Activated CD4-positive, alpha-beta T cell treated with anti-CD3 and anti-CD28 coated beads for 4 hours (primary cell): ENCODE data around the gene NPPC.
"Not testable (repeated sequence)": the region's sequence is repeated elsewhere in the genome, so short reads cannot be mapped to it uniquely, and the experiment has no call there.

Experiments
- DNase-seq, 2 donors: peaks; one replicate each; pipeline ENCODE4 v3.0.0-alpha.2; 2020

NPPC gene

GRCh38 chr2:231883468-231883881, 42.7 kb downstream of the NPPC start:
- no peak for DNase-seq

- DNase-seq = no peak
Observed at GRCh38 chr2:231882646-231883045, 43.5 kb downstream of the NPPC start.

DNA sequence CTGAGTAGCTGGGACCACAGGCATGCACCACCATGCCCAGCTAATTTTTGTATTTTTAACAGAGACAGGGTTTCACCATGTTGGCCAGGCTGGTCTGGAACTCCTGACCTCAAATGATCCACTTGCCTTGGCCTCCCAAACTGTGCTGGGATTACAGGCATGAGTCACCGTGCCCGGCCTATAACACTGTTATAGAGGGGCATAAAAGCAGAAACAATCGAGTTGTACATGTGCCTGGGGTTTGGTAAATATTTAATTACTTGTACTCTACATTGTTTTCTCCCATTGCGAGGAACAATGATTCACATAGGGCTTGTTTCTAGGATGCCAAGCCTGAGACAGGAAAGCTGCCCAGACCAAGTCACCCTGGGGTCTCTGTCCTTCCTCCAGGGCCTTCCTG, 45.8 kb downstream of the NPPC start:
- not testable (repeated sequence) for DNase-seq

GRCh38 chr2:231879216-231879615, 47.0 kb downstream of the NPPC start:
- no peak for DNase-seq

DNA sequence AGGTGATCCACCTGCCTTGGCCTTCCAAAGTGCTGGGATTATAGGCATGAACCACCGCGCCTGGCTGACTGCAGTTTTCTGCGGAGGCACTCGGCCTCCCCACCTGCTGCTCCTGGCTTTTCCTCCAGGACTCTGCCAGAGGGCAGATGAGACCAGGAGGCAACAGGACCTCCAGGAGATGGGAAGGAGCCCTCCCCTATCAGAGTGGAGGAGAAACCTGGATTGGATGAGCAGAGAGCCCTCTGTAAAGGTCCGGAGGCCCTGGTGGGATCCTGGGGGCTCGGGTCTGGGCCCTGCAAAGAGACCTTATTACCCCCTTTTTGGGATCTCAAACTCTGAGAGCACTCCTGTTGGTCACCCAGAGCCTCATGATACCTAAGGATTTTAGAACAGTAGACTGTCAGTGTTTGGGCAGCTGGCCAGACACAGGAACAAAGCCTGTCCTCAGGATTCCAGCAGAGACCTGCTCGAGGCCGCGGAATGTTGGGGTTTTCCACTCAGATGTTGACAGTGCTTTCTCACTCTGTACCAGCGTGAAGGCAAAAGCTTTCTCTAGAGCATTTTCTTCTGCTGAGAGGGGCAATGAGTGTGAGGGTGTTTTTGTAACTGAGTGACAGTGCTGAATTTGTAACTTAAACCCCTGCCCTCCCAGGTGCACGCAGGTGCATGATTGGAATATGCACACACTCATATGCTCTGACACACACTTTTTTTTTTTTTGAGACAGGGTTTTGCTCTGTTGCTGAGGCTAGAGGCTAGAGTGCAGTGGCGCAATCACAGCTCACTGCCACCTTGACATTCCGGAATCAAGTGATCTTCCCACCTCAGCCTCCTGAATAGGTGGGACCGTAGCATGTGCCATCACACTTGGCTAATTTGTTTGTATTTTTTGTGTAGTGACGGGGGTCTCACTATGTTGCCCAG, 48.4 kb downstream of the NPPC start:
- no peak for DNase-seq

DNA sequence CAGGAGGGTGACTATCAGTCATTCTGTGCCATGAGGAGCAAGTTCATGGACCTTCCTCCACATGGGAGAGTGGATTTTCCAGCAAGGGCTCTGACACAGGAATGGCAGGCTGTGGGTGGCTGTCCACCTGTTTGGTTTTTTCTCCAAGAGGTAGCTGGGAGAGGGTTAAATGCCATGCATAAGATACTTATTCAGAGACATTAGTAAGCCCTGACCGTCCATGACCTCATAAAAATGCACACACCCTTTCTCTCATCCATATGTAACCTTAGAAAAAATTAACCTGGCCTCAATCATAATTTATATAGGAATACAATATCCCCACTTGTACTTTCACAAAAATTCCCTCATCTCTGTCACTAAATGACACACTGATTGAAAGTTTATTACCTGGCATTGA, 51.3 kb downstream of the NPPC start:
- no peak for DNase-seq
